Activated CD8-positive, alpha-beta memory T cell treated with anti-CD3 and anti-CD28 coated beads for 1 hour (primary cell): ENCODE results near the gene TGFB2.

Experiments
- DNase-seq, 2 donors: peaks; one replicate each; pipeline ENCODE4 v3.0.0-alpha.2; 2020; ENCODE audit warnings: low read depth in 1 of 2; ENCODE audit errors: extremely low read depth in 1 of 2

The TGFB2 gene

DNA sequence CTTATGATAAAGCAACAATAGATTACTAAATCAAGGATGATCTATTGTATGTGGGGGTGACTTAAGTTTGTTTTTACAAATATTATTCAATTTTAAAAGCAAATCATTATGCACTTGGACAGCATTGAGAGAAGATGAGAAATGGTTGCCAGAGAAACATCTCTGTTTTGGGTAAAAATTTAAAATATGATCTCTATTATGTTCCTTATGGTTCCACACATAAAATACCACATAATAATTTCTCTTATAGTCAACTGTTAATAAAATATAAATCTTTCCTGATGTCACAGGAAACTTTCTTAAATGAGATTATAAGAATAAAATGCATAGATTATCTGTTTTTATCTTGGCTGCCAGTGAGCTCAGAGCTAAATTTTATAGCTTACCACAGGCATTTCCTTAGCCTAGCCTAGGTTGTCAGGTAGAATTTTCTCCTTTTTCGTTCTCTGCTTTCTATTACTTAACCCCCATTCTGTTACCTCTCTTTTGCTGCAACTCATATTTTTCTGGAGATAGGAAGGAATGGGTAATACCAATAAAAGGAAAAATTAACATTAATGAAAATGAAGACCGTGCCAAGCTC lies 109.7 kb downstream of the TGFB2 start:
- no peak for DNase-seq

DNA sequence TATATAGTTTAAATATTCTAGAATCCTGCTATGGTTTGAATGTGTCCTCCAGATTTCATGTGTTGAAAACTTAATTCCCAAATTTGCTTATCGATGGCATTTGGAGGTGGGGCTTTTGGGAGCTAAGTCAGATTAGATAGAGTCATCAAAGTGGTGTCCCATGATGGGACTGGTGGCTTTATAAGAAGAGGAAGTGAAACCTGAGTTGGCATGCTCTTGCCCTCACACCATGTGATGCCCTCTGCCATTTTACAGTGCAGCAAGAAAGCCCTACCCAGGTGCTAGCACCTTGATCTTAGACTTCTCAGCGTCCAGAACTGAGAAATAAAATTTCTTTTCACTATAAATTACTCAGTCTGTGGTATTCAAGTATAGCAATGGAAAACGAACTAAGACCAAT lies 111.3 kb downstream of the TGFB2 start:
- no peak for DNase-seq

GRCh38 chr1:218459450-218459849 lies 114.3 kb downstream of the TGFB2 start:
- no peak for DNase-seq

- DNase-seq, result no peak
These were observed 115.0 kb downstream of the TGFB2 start for GRCh38 chr1:218459878-218460711.

DNA sequence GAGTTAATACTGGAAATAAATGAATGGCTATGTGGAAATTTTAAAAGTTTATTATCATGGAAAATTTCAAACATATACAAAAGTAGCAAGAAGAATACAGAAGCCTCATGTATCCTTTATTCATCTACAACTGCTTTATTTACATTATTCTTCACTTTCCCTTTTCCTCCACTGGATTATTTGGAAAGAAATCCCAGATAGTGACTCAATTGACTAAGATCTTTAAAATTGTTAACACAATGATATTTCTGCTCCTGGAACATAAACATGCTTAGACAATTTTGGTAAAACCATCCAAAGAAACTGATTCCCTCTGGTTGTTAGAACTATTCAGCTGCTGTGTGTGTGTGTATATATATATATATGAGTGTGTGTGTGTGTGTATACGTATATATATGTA lies 116.2 kb downstream of the TGFB2 start:
- DNase-seq, result no peak

- DNase-seq, result no peak
These were observed 117.0 kb downstream of the TGFB2 start for GRCh38 chr1:218462116-218462515.

- DNase-seq, result no peak
These were observed 117.5 kb downstream of the TGFB2 start for GRCh38 chr1:218462587-218462986.

DNA sequence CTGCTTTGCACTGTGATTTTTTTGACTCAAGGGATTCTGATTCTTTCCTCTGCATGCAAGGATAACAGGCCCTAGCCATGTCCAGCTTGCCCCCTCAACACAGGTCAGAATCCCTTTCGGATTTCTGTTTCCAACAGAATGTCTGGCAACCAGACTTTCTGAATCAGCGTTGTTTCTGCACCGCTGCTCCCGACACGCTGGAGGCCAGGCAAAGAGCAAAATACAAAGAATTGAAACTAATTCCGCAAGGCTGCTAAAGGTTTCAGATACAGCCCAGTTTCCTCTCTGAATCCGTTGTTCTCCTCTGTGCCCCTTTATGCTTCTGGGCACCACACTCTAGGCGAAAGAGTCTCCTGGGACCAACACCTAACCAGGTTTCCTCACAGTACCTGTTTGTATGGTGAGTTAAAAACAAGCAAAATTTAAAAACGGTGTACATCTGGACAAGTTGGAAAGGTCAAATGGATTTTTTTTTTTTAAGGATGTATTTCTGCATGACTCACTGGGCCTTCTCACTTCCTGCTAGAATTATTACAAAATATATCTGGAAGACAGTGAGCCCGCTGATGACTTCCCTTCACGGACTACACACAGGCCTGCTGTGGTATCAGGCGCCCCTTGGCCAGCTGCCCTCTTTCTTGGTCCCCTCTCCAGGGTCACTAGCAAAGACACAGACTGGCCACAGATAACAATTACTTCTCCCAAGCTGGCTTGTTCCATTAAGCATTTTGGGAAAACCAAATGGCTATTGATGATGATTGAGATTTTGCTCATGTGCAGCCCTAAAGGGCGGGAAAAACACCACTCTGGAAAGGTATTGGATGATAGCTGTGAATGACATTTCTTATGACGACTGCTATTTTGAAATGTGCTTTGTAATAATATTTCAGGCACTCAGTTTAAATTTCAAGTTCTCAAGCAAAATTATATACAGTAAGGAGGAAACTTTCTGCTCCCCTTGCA lies 118.3 kb downstream of the TGFB2 start:
- no peak for DNase-seq

GRCh38 chr1:218464871-218465270 lies 119.7 kb downstream of the TGFB2 start:
- DNase-seq, result no peak

DNA sequence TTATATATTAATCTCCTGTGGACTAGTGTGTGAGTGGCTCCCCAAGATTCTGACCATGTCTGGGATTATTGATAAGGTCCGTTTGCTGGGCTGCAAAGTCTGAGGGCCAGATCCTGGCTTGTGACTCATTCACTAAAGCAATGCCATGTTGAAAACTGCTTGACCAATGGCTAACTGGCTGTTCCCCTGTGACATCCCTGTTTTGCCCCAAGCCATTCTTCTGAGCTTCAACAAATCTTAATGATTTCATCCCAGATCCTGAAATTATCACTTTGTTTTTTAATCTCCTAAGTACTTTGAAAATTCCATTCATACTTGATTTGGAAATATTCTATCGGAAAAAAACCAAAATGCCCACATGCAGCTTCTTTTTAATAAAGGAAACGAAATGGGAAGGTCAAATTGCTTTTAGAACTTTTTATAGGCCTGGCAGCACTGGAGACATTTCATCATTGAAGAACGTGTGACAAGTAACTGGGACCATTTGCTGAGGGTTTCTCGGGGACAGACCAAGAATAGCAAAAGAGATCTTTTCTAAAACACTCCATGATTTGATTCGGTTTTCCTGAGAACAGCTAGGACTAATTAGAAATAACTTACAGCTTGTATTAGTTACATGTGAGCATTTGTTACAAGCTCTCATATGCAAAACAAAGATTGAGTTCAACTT lies 121.3 kb downstream of the TGFB2 start:
- no peak for DNase-seq

DNA sequence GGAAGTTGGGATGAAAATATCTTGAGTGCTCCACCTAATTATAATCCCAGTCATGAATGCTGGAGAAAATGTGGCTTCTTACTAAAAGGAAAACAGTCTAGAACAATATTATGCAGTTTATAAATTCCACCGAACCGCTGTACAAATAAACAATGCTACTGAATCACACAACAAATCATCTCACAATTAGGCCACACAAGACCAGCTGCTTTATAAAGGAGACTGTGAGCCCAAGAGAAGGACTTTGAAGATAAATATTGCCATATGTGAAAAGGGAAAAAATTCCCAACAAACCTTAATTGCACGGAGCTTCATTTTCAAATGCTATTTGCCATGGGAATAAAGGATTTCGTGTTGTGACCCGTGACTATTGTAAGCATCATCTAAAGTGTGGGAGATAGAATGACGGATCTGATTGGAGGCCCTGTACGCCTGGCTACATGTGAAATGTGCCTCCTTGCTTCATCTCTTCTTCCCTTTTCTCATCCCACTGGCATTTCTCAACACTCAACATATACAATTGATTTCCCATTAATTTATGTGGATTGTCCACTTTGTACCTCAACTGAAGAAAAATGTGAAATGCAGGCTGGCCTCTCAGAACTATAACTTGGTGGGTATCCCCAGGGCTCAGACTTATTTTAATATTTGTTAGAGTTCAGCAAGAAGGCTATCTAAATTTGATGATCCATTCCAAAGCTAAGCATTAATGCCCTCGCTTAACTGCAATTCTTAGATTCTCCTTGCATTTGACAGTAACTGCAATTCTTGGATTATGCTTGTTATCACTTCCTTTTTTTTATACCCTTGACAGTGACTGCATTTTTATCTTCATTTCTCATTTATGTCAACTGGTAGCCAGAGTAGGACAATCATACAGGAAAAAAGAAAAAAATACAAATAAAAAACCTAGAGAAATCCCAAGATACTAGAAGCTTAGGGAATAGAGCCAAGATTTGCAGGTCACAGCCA lies 122.3 kb downstream of the TGFB2 start:
- no peak for DNase-seq

- no peak for DNase-seq
These were observed 123.6 kb downstream of the TGFB2 start for GRCh38 chr1:218468711-218469110.

- DNase-seq, result no peak
These were observed 127.7 kb downstream of the TGFB2 start for GRCh38 chr1:218472885-218473284.

GRCh38 chr1:218473522-218473921 lies 128.4 kb downstream of the TGFB2 start:
- no peak for DNase-seq

DNA sequence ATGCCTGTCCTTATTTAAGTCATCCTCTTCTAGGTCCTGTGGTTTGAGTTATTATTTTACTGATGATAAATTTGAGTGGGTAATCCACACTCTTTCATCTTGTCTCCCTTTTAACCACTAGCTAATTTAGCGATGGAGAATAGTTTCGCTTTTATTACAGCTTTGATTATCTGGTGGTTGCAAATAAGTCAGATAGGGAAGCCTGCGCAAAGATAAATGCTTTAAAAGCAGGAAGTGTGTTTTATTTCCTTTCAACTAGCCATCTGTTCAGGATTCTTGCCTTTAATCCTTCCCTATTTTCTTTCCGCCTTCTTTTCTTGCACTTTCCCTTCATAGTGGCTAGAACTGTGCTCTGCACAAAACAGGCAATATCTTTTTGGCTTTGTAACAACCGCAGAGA lies 129.0 kb downstream of the TGFB2 start:
- no peak for DNase-seq

DNA sequence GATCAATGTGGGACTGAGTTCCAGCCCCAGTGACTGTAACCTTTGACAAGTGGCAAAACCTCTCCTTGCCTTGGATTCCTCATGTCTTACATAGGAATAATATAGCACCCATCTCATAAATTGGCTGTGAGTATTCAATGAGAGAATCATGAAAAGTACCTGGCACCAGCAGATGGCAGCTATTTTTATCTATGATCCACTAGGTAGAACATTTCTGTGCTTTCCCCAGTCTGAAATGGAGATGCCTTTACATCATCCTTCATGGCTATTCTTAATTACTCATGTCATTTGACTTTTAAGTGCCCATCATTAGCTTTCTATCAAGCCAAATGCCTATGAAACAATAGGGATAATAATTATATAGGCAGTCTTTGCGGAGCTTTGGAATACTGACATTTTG lies 130.1 kb downstream of the TGFB2 start:
- no peak for DNase-seq

DNA sequence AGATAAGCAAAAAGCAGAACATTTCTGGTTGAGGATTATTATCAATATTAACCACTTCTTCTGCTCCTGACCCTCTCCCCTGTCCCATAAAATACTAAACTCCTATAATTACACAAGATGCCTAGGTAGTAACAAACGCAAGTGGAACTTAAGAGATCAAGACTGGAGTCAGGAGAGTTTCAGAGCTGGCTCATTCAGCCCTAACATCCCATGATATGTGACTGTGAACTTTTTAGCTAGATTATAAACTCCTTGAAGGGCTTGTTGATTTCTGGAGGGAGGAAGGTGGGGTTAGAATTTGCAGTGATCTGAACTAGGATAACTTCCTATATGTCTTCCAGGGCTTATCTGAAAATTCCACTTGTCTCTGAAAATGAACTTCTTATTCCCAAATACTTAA lies 130.6 kb downstream of the TGFB2 start:
- DNase-seq, result no peak

GRCh38 chr1:218476385-218476784 lies 131.2 kb downstream of the TGFB2 start:
- DNase-seq, result no peak

- DNase-seq, result no peak
These were observed 133.2 kb downstream of the TGFB2 start for GRCh38 chr1:218478336-218478735.
